Stomach smooth muscle (tissue), 2 donors: ENCODE measurements around the gene TMEM18.

Experiments
- H3K27ac ChIP-seq: one replicate; pipeline ENCODE4 v1.7.0; 2013; ENCODE audit warnings: mild to moderate bottlenecking, low read length, inconsistent platforms
- H3K27me3 ChIP-seq, 2 donors: one replicate each; pipeline ENCODE4 v1.7.0; 2013; ENCODE audit warnings: low read length in 2 of 2; ENCODE audit not compliant: insufficient read depth in 2 of 2, control insufficient read depth in 1 of 2
- H3K36me3 ChIP-seq, 2 donors: one replicate each; pipeline ENCODE4 v1.7.0; 2013; ENCODE audit warnings: low read length in 2 of 2; ENCODE audit not compliant: control insufficient read depth in 2 of 2, insufficient read depth in 2 of 2
- H3K4me1 ChIP-seq: one replicate; pipeline ENCODE4 v1.7.0; 2013; ENCODE audit warnings: low read length; ENCODE audit not compliant: control insufficient read depth, insufficient read depth
- H3K4me3 ChIP-seq, 2 donors: one replicate each; pipeline ENCODE4 v1.7.0; 2013; ENCODE audit warnings: low read length in 2 of 2
- H3K9ac ChIP-seq, 2 donors: one replicate each; pipeline ENCODE4 v1.7.0; 2013; ENCODE audit warnings: low read length in 2 of 2, mild to moderate bottlenecking in 1 of 2
- H3K9me3 ChIP-seq, 2 donors: one replicate each; pipeline ENCODE4 v1.7.0; 2013; ENCODE audit warnings: low read length in 2 of 2; ENCODE audit not compliant: control insufficient read depth in 2 of 2
- donor health status: healthy.
- donor health status: Pancreatic carcinoma.

TMEM18 gene

DNA sequence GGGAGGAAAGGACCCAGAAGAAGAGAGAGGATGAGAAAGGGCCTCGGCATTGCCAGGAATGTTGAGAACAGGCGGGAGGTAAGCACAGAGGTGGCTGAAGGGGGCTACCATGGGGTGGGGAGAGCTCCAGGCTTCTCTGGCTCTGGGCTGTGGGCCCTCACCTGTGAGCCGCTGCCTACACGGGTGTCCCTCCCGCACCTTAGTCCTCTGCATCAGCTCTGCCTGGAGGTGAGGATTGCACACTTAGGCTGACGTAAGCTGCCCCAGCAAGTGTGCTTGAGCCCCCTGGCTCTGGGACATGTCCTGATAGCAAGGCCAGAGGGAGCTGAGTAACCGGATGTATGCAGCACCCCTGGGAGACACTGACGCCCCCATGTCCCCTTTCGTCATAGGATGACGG, 33.9 kb downstream of the TMEM18 start:
- Histone ChIP-seq H3K9ac (no peak overlapping the region), H3K36me3 (no peaks in the 10 kb centered on the region), H3K4me1 (no peaks in the 10 kb centered on the region), H3K4me3 (no peak overlapping the region), H3K9me3 (no peaks in the 10 kb centered on the region), H3K27me3 (peaks cover 5 to 12% of the 10 kb centered on the region in 2 donors), H3K27ac (no peak overlapping the region)

DNA sequence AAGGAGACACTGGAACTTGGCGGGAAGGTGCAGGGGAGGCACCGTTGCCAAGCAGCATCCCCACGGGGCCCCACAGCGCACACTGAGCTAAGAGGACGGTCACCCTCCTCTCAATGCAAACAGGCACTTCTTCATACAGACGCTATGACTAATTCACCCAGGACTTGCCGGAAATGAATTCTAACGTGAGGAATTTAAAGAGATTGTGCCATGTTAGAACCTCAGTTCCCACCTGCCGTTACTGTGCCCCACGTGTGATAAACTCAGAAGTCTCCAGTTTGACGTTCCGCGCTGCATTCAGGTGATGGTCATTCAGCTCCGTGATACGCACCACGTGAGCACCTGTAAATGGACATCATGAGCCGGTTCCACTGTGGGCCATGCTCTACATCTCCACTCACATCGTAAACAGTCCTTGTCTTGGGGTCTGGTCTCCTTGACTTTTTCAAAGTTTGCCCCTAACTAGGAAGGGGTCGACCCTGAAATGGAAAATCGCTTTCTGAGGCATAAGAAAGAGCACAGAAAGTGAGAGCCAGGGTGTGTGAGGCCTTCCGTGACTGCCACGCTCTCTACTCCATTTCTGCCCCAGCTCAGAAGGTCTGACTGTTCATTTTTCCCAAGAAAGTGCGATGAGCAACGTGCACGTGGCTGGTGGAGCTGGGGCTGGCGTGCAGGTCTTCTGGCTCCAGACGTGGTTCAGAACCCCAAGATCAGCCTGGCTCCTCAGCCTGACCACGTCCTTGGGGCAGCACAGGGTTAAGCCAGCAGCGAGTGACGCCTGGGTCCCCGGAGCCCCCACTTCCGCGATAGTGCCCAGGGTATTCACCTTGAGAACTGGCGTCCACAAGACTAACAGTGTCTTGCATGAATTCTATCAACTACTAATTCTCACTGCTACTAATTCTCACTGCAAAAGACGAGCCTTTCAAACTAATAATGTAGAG, 35.1 kb downstream of the TMEM18 start:
- no peak overlapping the region for H3K4me3 ChIP-seq
- H3K27me3 ChIP-seq, result peaks cover 9 to 14% of the 10 kb centered on the region in 2 donors
- H3K36me3 ChIP-seq, result no peaks in the 10 kb centered on the region
- no peaks in the 10 kb centered on the region for H3K9me3 ChIP-seq
- H3K27ac ChIP-seq, result no peak overlapping the region
- no peaks in the 10 kb centered on the region for H3K4me1 ChIP-seq
- H3K9ac ChIP-seq, result no peak overlapping the region

DNA sequence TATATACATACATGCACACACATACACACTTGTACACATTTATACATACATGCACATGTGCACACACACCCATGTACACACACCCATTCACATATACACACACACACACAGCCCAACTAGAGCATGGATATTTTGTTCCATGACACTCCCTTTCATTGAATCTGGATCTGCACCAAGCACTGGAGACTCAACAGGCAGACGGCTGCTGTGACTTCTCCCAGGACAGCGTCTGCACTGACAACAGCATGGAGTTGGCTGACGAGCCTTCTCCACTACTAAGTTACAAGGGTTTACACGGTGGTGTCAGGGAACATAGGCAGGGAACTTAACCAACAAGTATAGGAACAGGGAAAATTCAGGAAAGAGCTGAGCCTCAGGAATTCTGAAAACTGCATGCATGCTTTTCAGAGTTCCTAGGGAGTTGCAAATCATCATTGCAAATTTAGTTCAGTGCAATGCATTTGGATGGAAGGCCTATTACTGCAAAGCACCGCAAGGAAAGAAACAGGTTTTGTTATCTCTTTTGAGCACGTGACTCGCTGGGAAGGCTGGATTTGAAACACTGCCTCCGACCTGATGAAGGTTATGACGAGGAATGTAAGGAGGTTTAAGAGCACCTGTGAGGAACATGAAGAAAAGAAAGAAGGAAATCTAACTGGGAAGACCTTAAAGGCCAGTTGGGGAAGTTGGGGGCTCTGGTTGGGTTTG, 35.9 kb downstream of the TMEM18 start:
- no peaks in the 10 kb centered on the region for H3K36me3 ChIP-seq

DNA sequence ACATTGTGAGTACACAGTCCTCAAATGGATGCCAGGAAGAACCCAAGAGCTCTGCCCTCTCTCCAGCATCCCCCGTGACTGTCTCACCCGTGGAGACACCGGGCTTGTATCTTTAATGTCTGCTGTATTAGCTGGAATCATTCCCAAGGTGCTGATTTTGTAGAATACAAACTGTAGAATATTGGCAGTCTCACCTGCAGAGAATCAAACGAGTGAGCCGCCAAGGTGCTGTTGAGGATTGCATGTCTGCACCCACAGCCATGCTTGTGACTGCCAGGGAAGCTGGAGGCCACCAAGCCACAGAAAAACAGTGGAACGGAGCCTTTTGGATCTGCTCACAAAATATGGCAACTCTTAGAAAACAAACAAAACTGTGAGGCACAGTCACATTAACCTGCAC, 37.5 kb downstream of the TMEM18 start:
- H3K36me3 ChIP-seq, result no peaks in the 10 kb centered on the region
- H3K9me3 ChIP-seq, result no peaks in the 10 kb centered on the region
- peaks cover 6 to 15% of the 10 kb centered on the region in 2 donors for H3K27me3 ChIP-seq
- no peak overlapping the region for H3K4me3 ChIP-seq
- H3K4me1 ChIP-seq, result peaks cover 8% of the 10 kb centered on the region
- H3K9ac ChIP-seq, result no peak overlapping the region
- no peak overlapping the region for H3K27ac ChIP-seq

More for the DNA sequence above, 35.9 kb downstream of the TMEM18 start:
- Histone ChIP-seq H3K27me3 (peaks cover 12 to 13% of the 10 kb centered on the region in 2 donors), H3K9me3 (no peaks in the 10 kb centered on the region), H3K4me3 (no peak overlapping the region), H3K27ac (no peak overlapping the region), H3K4me1 (peaks cover 7% of the 10 kb centered on the region), H3K9ac (no peak overlapping the region)

DNA sequence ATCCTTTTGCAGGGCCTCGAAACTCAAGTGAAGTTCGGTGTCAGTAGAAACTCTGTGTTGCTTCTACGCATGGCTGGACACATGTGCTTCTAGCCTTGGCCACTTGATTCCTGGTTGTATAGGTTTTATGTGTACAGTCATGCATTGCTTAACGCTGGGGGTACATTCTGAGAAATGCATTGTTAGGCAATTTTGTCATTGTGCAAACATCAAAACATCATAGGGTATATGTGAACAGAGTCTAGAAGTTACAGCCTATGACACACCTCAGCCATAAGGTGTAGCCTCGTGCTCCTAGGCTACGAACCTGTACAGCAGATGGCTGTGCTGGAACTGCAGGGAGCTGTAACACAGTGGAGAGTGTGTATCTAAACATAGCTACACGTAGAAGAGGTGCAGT, 39.4 kb downstream of the TMEM18 start:
- Histone ChIP-seq H3K36me3 (no peaks in the 10 kb centered on the region), H3K9ac (no peak overlapping the region), H3K4me3 (no peak overlapping the region), H3K4me1 (peaks cover 8% of the 10 kb centered on the region), H3K27me3 (peaks cover 5 to 12% of the 10 kb centered on the region in 2 donors), H3K9me3 (no peaks in the 10 kb centered on the region), H3K27ac (no peak overlapping the region)

DNA sequence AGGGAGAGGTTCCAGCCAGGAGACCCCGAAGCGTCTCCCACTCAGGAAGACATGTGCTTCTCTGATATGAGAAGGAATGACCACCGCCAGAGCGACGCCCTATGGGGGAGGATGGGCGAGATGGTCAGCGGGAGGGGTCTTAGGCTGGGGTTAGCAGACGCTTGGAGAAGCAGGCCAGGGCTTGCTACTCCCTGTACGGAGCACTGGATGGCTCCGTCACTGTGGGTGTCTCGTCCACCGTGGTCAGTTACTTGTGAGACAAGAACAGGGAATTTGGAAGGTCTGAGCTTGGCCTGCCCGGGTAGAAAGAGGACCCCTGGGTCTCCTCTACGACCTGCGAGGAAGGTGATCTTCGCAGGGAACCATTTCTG, 39.8 kb downstream of the TMEM18 start:
- no peaks in the 10 kb centered on the region for H3K9me3 ChIP-seq
- peaks cover 5 to 12% of the 10 kb centered on the region in 2 donors for H3K27me3 ChIP-seq
- H3K4me3 ChIP-seq, result no peak overlapping the region
- no peak overlapping the region for H3K27ac ChIP-seq
- peak overlapping the region in 1 of 2 donors; percentile 7 for H3K9ac ChIP-seq
- H3K36me3 ChIP-seq, result no peaks in the 10 kb centered on the region
- peaks cover 8% of the 10 kb centered on the region for H3K4me1 ChIP-seq

DNA sequence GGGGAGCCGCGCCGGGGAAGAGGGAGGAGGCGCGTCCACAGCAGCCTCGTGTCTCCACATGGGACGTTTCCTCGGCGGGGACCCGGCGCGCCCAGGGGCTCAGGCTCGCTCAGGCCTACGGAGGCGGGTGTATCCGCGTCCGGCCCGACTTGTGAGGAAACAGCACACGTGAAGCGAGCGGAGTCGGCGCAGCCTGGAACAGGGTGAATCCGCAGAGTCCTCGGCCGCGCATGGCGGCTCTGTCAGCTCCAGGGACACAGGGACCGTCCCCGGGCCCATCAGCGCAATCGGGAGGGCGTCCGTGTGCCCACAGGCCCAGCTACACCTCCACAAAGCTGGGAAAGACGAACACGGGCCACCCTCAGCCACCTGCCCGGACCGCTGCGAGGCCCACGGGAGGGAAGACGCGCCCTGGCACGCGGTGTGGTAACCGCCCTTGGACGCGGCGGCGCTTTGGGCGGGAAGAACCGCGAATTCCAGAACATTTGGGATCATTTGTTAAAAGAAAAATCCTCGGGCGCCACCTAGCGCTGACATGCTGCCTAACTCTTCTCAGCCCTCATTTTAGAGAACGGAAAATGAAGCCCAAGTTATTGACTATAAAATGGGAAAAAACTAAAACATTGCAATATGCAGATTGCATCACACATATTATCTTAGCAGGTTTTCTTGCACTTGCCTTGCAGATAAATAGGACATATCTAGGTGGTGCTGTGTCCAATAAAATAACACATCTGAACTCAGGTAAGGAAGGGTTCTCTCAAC, 40.4 kb downstream of the TMEM18 start:
- Histone ChIP-seq H3K27ac (no peak overlapping the region), H3K9me3 (no peaks in the 10 kb centered on the region), H3K36me3 (no peaks in the 10 kb centered on the region), H3K4me1 (peaks cover 8% of the 10 kb centered on the region), H3K4me3 (peak overlapping the region; percentile 56 to 71), H3K9ac (peak overlapping the region; percentile 23 to 36), H3K27me3 (peaks cover 2 to 12% of the 10 kb centered on the region in 2 donors)

DNA sequence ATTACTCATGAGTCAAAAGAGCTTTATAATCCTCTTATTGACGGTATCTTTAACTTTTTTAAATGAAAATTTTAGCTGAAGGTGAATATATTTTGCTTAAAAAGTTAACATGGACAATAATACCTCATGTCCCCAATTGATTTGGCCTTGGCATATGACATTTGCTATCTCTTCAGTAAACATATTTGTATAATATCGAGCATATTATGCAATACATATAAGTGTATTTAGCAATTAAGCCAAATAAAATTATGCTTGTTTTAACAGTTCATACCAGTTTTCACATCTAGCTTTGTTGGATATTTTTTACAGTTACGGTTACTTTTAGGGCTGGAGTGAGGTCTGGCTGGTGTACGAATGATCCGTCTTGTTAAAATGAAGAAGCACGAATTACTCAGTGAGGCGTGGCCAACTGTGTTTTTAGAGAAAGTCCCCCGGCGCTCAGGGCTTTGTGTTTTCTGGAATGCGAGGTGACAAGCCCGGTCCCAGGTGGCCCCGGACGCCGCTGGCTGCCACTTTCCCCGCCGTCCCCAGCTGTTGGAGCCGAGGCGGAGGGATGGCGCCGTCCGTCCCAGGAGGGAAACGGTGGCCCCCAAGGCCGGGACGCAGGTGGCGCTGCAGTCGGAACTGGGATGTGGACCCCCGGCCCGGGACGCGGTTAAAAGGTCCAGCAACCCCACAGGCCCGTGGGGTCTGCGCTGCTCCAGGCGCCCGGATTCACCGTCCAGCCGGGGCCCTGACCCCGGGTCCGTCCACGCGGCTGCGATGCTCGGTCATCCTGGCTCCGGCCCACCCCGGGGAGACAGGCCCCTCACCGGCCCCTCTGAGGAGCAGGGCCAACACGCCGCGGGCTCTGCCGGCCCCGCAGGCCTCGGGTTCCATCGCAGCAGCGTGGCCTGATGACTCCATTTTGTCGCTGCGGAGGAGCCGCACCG, 41.3 kb downstream of the TMEM18 start:
- Histone ChIP-seq H3K27me3 (peaks cover 2 to 12% of the 10 kb centered on the region in 2 donors), H3K27ac (no peak overlapping the region), H3K36me3 (no peaks in the 10 kb centered on the region), H3K4me3 (peak overlapping the region in 1 of 2 donors; percentile 71), H3K9me3 (no peaks in the 10 kb centered on the region), H3K4me1 (peaks cover 8% of the 10 kb centered on the region), H3K9ac (peak overlapping the region in 1 of 2 donors; percentile 23)

DNA sequence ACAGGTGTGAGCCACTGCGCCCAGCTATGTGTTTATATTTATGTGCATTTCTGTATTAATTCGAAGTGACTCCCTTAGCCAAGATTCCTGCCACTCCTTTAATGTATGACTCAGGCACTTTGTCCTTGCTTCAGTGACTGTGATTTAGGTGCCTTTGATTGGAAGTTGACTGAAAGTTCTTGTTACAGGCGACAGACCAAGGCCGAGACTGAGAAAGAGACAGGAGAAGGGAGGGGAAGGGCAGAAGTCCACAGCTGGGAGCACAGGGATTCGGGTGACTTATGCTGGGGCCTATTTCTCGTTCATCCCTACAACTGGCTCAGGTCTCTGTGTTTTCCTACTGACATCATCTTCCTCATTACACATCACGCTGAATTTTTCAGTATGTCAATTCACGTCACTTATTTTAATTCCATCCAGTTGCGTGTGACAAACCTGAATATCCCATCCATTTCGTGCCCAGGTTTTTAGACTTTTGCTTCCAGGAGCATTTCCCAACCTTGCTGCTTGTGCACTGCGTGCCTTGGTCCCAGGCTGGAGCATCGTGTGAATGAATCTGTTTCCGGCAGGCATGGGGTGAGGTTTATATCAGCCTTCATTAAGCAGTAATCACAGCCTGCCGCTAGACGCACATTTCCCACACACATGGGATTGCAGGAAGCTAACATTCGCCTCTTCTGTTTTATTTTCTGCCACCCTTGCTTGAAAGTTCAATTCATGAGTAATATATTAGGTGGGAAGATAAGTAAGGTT, 42.4 kb downstream of the TMEM18 start:
- peaks cover 2 to 12% of the 10 kb centered on the region in 2 donors for H3K27me3 ChIP-seq
- H3K27ac ChIP-seq, result no peak overlapping the region
- no peak overlapping the region for H3K4me3 ChIP-seq
- peaks cover 8% of the 10 kb centered on the region for H3K4me1 ChIP-seq
- H3K9me3 ChIP-seq, result no peaks in the 10 kb centered on the region
- no peak overlapping the region for H3K9ac ChIP-seq
- H3K36me3 ChIP-seq, result no peaks in the 10 kb centered on the region
